OCI-LY7 (cell line): ENCODE data around the gene SUSD3. TPM values are rescaled to one million over a fixed set of nuclear protein-coding genes. Genes with fewer than 3 reads are reported as not detected.

ENCODE experiments used
- BruUV-seq: library from RNA; stranded (reverse); fragments of 400-500 nt; replicated peaks from 2 replicates; lab custom pipeline; 2021; lab: Mats Ljungman, UMichigan
- CTCF ChIA-PET: fragments of 300-600 bp; sonication (Branson Sonifier 250); formaldehyde crosslinking; loops from one replicate; lab custom pipeline; 2022; ENCODE audit warnings: antibody characterized with exemption; ENCODE audit not compliant: unreplicated experiment; lab: Charles Lee
- POLR2A ChIA-PET: fragments of 300-600 bp; sonication (Branson Sonifier 250); formaldehyde crosslinking; loops from one replicate; lab custom pipeline; 2022; ENCODE audit warnings: antibody characterized with exemption; lab: Charles Lee
- DNase-seq: peaks from one replicate; pipeline ENCODE4 v3.0.0-alpha.2; 2015; ENCODE audit warnings: low spot score
- H2AFZ ChIP-seq: fragments of 200-600 bp; sonication (generic), shearing (Covaris generic); 2 replicates; pipeline ENCODE4 v1.6.1; 2014; ENCODE audit warnings: mild to moderate bottlenecking, antibody characterized with exemption, low read length, moderate library complexity
- H3K27ac ChIP-seq: fragments of 200-600 bp; sonication (generic); 2 replicates; pipeline ENCODE4 v1.5.1; 2014; ENCODE audit warnings: mixed run types, low read depth, mild to moderate bottlenecking, moderate library complexity, low read length, inconsistent platforms; ENCODE audit not compliant: poor library complexity, severe bottlenecking
- H3K36me3 ChIP-seq: fragments of 200-600 bp; sonication (generic); 2 replicates; pipeline ENCODE4 v1.6.1; 2014; ENCODE audit warnings: mild to moderate bottlenecking, antibody characterized with exemption, low read length, moderate library complexity, mixed read lengths; ENCODE audit not compliant: insufficient read depth
- H3K4me1 ChIP-seq: fragments of 200-600 bp; sonication (generic); 2 replicates; pipeline ENCODE4 v1.5.1; 2014; ENCODE audit warnings: mild to moderate bottlenecking, low read length; ENCODE audit not compliant: insufficient read depth, poor library complexity, severe bottlenecking
- H3K4me2 ChIP-seq: fragments of 200-600 bp; sonication (generic); 2 replicates; pipeline ENCODE4 v1.6.1; 2014; ENCODE audit warnings: mild to moderate bottlenecking, low read length
- H3K4me3 ChIP-seq: fragments of 200-600 bp; sonication (generic); 2 replicates; pipeline ENCODE4 v1.5.1; 2014; ENCODE audit warnings: mild to moderate bottlenecking, low read depth, low read length; ENCODE audit not compliant: poor library complexity, severe bottlenecking
- H3K79me2 ChIP-seq: fragments of 200-600 bp; sonication (generic); 2 replicates; pipeline ENCODE4 v1.6.1; 2016; ENCODE audit warnings: low read depth, mild to moderate bottlenecking, low read length, moderate library complexity, mixed read lengths; ENCODE audit not compliant: insufficient read depth
- H3K9me2 ChIP-seq: fragments of 200-600 bp; sonication (generic); 2 replicates; pipeline ENCODE4 v1.6.1; 2016; ENCODE audit warnings: mild to moderate bottlenecking, low read length, mixed read lengths; ENCODE audit not compliant: insufficient read depth
- H3K9me3 ChIP-seq: fragments of 200-600 bp; sonication (generic); 2 replicates; pipeline ENCODE4 v1.6.1; 2014; ENCODE audit warnings: mild to moderate bottlenecking, mixed run types, low read length, mixed read lengths
- H4K20me1 ChIP-seq: fragments of 200-600 bp; sonication (generic); 2 replicates; pipeline ENCODE4 v1.6.1; 2014; ENCODE audit warnings: mild to moderate bottlenecking, antibody characterized with exemption, low read length, moderate library complexity, mixed read lengths; ENCODE audit not compliant: insufficient read depth
- CTCF ChIP-seq: fragments of 200-600 bp; sonication (generic); conservative IDR thresholded peaks from 2 replicates; pipeline ENCODE4 v1.5.1; 2014; ENCODE audit warnings: mild to moderate bottlenecking, antibody characterized with exemption, low read length, moderate library complexity, mixed read lengths
- EZH2phosphoT487 ChIP-seq: fragments of 200-600 bp; sonication (generic); IDR thresholded peaks from 2 replicates; pipeline ENCODE4 v1.6.1; 2018; ENCODE audit warnings: low read depth, borderline replicate concordance, mild to moderate bottlenecking, mixed run types, antibody characterized with exemption, low read length, moderate library complexity, mixed read lengths
- intact Hi-C: fragments of 100-400 bp; cut with micrococcal nuclease; formaldehyde crosslinking; loops from one replicate; pipeline ENCODE4 v1.10.0; 2022; ENCODE audit not compliant: unreplicated experiment
- total RNA-seq, 2 experiments: library from RNA; depleted of rRNA in 1 of 2; stranded (reverse); fragments of >200 nt in 1 of 2; shearing (Covaris generic) in 1 of 2; gene quantifications; 2 replicates each; pipeline ENCODE4 v1.2.3, GENCODE V29; 2014 to 2022

Gene SUSD3
- total RNA-seq, 2 experiments from 2014 or later, result 94.1 to 201 TPM

DNA sequence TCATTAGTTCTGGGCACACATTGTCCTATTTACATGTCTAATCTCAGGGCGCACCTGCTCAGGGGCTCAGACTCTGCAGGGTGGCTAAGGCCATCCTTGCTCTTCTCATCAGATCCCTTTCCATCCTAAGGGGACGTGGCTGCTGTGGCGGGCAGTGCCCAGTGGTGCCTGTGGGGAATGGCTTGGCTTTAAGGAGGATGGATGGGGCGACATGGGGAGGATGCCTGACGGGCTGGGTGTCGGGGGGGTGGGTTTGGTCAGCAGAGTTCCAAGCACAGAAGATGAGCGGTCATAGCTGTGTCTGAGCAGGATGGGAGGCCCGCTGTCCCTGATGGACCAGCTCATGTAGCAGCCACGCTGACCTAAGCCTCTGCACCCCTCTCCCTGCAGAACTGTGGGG lies 40.9 kb upstream of the SUSD3 start:
- Histone ChIP-seq H4K20me1 (no peaks in the 10 kb centered on the region), H3K36me3 (peaks cover 26% of the 10 kb centered on the region), H3K9me3 (no peaks in the 10 kb centered on the region), H3K4me1 (peaks cover 3% of the 10 kb centered on the region), H3K4me3 (no peak overlapping the region), H3K4me2 (no peak overlapping the region), H2AFZ (no peak overlapping the region), H3K27ac (no peak overlapping the region), H3K79me2 (no peaks in the 10 kb centered on the region), H3K9me2 (no peaks in the 10 kb centered on the region)
- ChIA-PET POLR2A (no interaction called here), CTCF (no interaction called here)
- intact Hi-C loops, result no loop called here
- no peak for TF ChIP-seq EZH2phosphoT487
- DNase-seq, result no peak
- BruUV-seq, result no TSS peak

GRCh38 chr9:93020151-93020550 lies 38.4 kb upstream of the SUSD3 start:
- H4K20me1 ChIP-seq, result no peaks in the 10 kb centered on the region
- H3K9me2 ChIP-seq, result no peaks in the 10 kb centered on the region
- no peak overlapping the region for H3K4me2 ChIP-seq
- H3K9me3 ChIP-seq, result no peaks in the 10 kb centered on the region
- CTCF ChIA-PET, result no interaction called here
- no peak overlapping the region for H3K4me3 ChIP-seq
- no TSS peak for BruUV-seq
- no peak overlapping the region for H3K27ac ChIP-seq
- H2AFZ ChIP-seq, result no peak overlapping the region
- TF ChIP-seq CTCF, result no peak
- TF ChIP-seq EZH2phosphoT487, result no peak
- POLR2A ChIA-PET, result no interaction called here
- H3K36me3 ChIP-seq, result peaks cover 8% of the 10 kb centered on the region; the same call in 1 of the 2 replicates
- no peaks in the 10 kb centered on the region for H3K4me1 ChIP-seq
- intact Hi-C loops, result no loop called here
- DNase-seq, result no peak
- no peaks in the 10 kb centered on the region for H3K79me2 ChIP-seq

GRCh38 chr9:93020771-93021670 lies 37.5 kb upstream of the SUSD3 start:
- no peaks in the 10 kb centered on the region for H3K9me2 ChIP-seq
- no peak overlapping the region for H2AFZ ChIP-seq
- no peaks in the 10 kb centered on the region for H3K79me2 ChIP-seq
- ChIA-PET POLR2A (no interaction called here), CTCF (no interaction called here)
- TF ChIP-seq EZH2phosphoT487, result no peak
- no peak for TF ChIP-seq CTCF
- no peak overlapping the region for H3K4me2 ChIP-seq
- no peaks in the 10 kb centered on the region for H3K9me3 ChIP-seq
- 0 out of 2 replicates have a peak, but pooled peaks cover 3% of the 10 kb centered on the region for H3K36me3 ChIP-seq
- no peak overlapping the region for H3K27ac ChIP-seq
- intact Hi-C loops, result no loop called here
- DNase-seq, result no peak
- H3K4me1 ChIP-seq, result no peaks in the 10 kb centered on the region
- no peak overlapping the region for H3K4me3 ChIP-seq
- BruUV-seq, result no TSS peak
- no peaks in the 10 kb centered on the region for H4K20me1 ChIP-seq
